Osteocyte (in vitro differentiated cells): ENCODE measurements around the gene TMEM183A. TPM values are rescaled to one million over a fixed set of nuclear protein-coding genes. Genes with fewer than 3 reads are reported as not detected.

ENCODE experiments used
- DNase-seq: peaks from one replicate; pipeline ENCODE4 v3.0.0; 2021; ENCODE audit warnings: mixed read lengths; ENCODE audit not compliant: unreplicated experiment; ENCODE audit errors: extremely low spot score
- H3K27ac Mint-ChIP-seq: one replicate; pipeline ENCODE4 v1.8.0; 2021; ENCODE audit warnings: mild to moderate bottlenecking, mixed read lengths; ENCODE audit not compliant: unreplicated experiment
- H3K27me3 Mint-ChIP-seq: one replicate; pipeline ENCODE4 v1.8.0; 2021; ENCODE audit warnings: mixed read lengths; ENCODE audit not compliant: unreplicated experiment
- H3K36me3 Mint-ChIP-seq: one replicate; pipeline ENCODE4 v1.8.0; 2021; ENCODE audit warnings: mixed read lengths; ENCODE audit not compliant: unreplicated experiment
- H3K4me1 Mint-ChIP-seq: one replicate; pipeline ENCODE4 v1.8.0; 2021; ENCODE audit warnings: mixed read lengths; ENCODE audit not compliant: unreplicated experiment
- H3K4me3 Mint-ChIP-seq: one replicate; pipeline ENCODE4 v1.8.0; 2021; ENCODE audit warnings: mild to moderate bottlenecking, moderate library complexity, mixed read lengths; ENCODE audit not compliant: unreplicated experiment
- H3K9me3 Mint-ChIP-seq: one replicate; pipeline ENCODE4 v1.8.0; 2021; ENCODE audit warnings: mixed read lengths; ENCODE audit not compliant: unreplicated experiment
- CTCF ChIP-seq: fragments of 200-600 bp; sonication (generic); IDR thresholded peaks from 2 replicates; pipeline ENCODE4 v1.5.0; 2021; ENCODE audit warnings: antibody characterized with exemption, mild to moderate bottlenecking, moderate library complexity
- total RNA-seq: library from RNA; stranded (reverse); gene quantifications from 2 replicates; pipeline ENCODE4 v1.2.1, GENCODE V29; 2021

The TMEM183A gene
- total RNA-seq, 1 donor from 2014 or later: 59.6 TPM

- H3K9me3 Mint-ChIP-seq: no peaks in the 10 kb centered on the region
- no peak overlapping the region for H3K27ac Mint-ChIP-seq
- no peak for TF ChIP-seq CTCF
- H3K4me3 Mint-ChIP-seq: no peak overlapping the region
- no peaks in the 10 kb centered on the region for H3K36me3 Mint-ChIP-seq
- peaks cover 15% of the 10 kb centered on the region for H3K4me1 Mint-ChIP-seq
- peaks cover 31% of the 10 kb centered on the region for H3K27me3 Mint-ChIP-seq
- no peak for DNase-seq
These were observed 45.4 kb downstream of the TMEM183A start for GRCh38 chr1:203052601-203053000.

- H3K27me3 Mint-ChIP-seq: peaks cover 31% of the 10 kb centered on the region
- H3K4me1 Mint-ChIP-seq: peaks cover 25% of the 10 kb centered on the region
- TF ChIP-seq CTCF: no peak
These were observed 47.0 kb downstream of the TMEM183A start for GRCh38 chr1:203054184-203054583.

GRCh38 chr1:203054642-203055041 lies 47.5 kb downstream of the TMEM183A start:
- H3K4me3 Mint-ChIP-seq: no peak overlapping the region
- no peaks in the 10 kb centered on the region for H3K9me3 Mint-ChIP-seq
- no peak overlapping the region for H3K27ac Mint-ChIP-seq
- no peak for TF ChIP-seq CTCF
- H3K4me1 Mint-ChIP-seq: peaks cover 25% of the 10 kb centered on the region
- DNase-seq: no peak
- H3K27me3 Mint-ChIP-seq: peaks cover 31% of the 10 kb centered on the region
- H3K36me3 Mint-ChIP-seq: no peaks in the 10 kb centered on the region

More at GRCh38 chr1:203054184-203054583, 47.0 kb downstream of the TMEM183A start:
- H3K9me3 Mint-ChIP-seq: no peaks in the 10 kb centered on the region
- H3K36me3 Mint-ChIP-seq: no peaks in the 10 kb centered on the region
- DNase-seq: no peak
- no peak overlapping the region for H3K4me3 Mint-ChIP-seq
- no peak overlapping the region for H3K27ac Mint-ChIP-seq

- H3K36me3 Mint-ChIP-seq: no peaks in the 10 kb centered on the region
- TF ChIP-seq CTCF: no peak
- no peak overlapping the region for H3K27ac Mint-ChIP-seq
- peaks cover 30% of the 10 kb centered on the region for H3K27me3 Mint-ChIP-seq
- DNase-seq: no peak
- peaks cover 25% of the 10 kb centered on the region for H3K4me1 Mint-ChIP-seq
- H3K4me3 Mint-ChIP-seq: no peak overlapping the region
- no peaks in the 10 kb centered on the region for H3K9me3 Mint-ChIP-seq
These were observed 48.1 kb downstream of the TMEM183A start for GRCh38 chr1:203055161-203055799.

- no peak overlapping the region for H3K4me3 Mint-ChIP-seq
- no peak for TF ChIP-seq CTCF
- H3K36me3 Mint-ChIP-seq: no peaks in the 10 kb centered on the region
- no peaks in the 10 kb centered on the region for H3K9me3 Mint-ChIP-seq
- H3K27me3 Mint-ChIP-seq: peaks cover 22% of the 10 kb centered on the region
- DNase-seq: no peak
- H3K27ac Mint-ChIP-seq: no peak overlapping the region
- peaks cover 25% of the 10 kb centered on the region for H3K4me1 Mint-ChIP-seq
These were observed 48.8 kb downstream of the TMEM183A start for GRCh38 chr1:203056012-203056411.
